Measurements from ENCODE around the gene CALHM3. TPM values are rescaled to one million over a fixed set of nuclear protein-coding genes. Genes with fewer than 3 reads are reported as not detected.
A peak's percentile ranks its signal among the peaks of the same experiment; 100 is the strongest.

The CALHM3 gene
- polyA plus RNA-seq, 1 donor from 2014 or later = not detected

GRCh38 chr10:103491729-103492364, 12.8 kb upstream of the CALHM3 start:
- Histone ChIP-seq H4K20me1 (ENCODE audit: insufficient read depth) (no peaks in the 10 kb centered on the region), H3F3A (ENCODE audit: insufficient read depth, low read length, poor library complexity, severe bottlenecking) (no peaks in the 10 kb centered on the region), H3K9me2 (ENCODE audit: insufficient read depth, low read length) (no peaks in the 10 kb centered on the region), H3K27ac (ENCODE audit: low read length) (peak overlapping the region; percentile 83), H3K9me3 (ENCODE audit: low read length) (no peaks in the 10 kb centered on the region), H3K27me3 (ENCODE audit: insufficient read depth, low read depth, low read length) (peaks cover 4% of the 10 kb centered on the region), H3K4me2 (ENCODE audit: low read length) (no peak overlapping the region), H2AFZ (ENCODE audit: low read depth, low read length) (no peak overlapping the region), H3K4me3 (ENCODE audit: low read length) (no peak overlapping the region), H3K79me2 (replicated peaks; ENCODE audit: insufficient read depth, low read length) (peaks cover 7% of the 10 kb centered on the region), H3K36me3 (ENCODE audit: insufficient read depth, low read length) (no peaks in the 10 kb centered on the region), H3K9ac (ENCODE audit: low read length) (peak overlapping the region; percentile 54)
- TF ChIP-seq RAD21 (conservative IDR thresholded peaks at IDR 0.05) = no peak
- TF ChIP-seq SMC3 (conservative IDR thresholded peaks at IDR 0.05; ENCODE audit: poor library complexity) = no peak
- TF ChIP-seq CTCF (IDR thresholded peaks at IDR 0.05; ENCODE audit: poor library complexity, severe bottlenecking) = no peak
- no peak for TF ChIP-seq EZH2 (IDR thresholded peaks at IDR 0.05; ENCODE audit: borderline replicate concordance, insufficient read depth, low read length, poor library complexity, severe bottlenecking)
- no peak for TF ChIP-seq TAF1 (IDR thresholded peaks at IDR 0.05; ENCODE audit: low read depth)
- TF ChIP-seq MXI1 (conservative IDR thresholded peaks at IDR 0.05; ENCODE audit: poor library complexity, severe bottlenecking) = no peak
- TF ChIP-seq EP300 (conservative IDR thresholded peaks at IDR 0.05; ENCODE audit: poor library complexity, severe bottlenecking) = no peak
- TF ChIP-seq REST (IDR thresholded peaks at IDR 0.05; ENCODE audit: borderline replicate concordance) = no peak

- Histone ChIP-seq H3K4me3 (ENCODE audit: low read length) (peak overlapping the region; percentile 47), H3K27ac (ENCODE audit: low read length) (peak overlapping the region; percentile 83), H3K79me2 (replicated peaks; ENCODE audit: insufficient read depth, low read length) (no peaks in the 10 kb centered on the region), H3K36me3 (ENCODE audit: insufficient read depth, low read length) (no peaks in the 10 kb centered on the region), H3K27me3 (ENCODE audit: insufficient read depth, low read depth, low read length) (peaks cover 4% of the 10 kb centered on the region), H3F3A (ENCODE audit: insufficient read depth, low read length, poor library complexity, severe bottlenecking) (no peaks in the 10 kb centered on the region), H3K4me2 (ENCODE audit: low read length) (no peak overlapping the region), H3K9ac (ENCODE audit: low read length) (peak overlapping the region; percentile 54), H4K20me1 (ENCODE audit: insufficient read depth) (no peaks in the 10 kb centered on the region), H3K9me3 (ENCODE audit: low read length) (no peaks in the 10 kb centered on the region), H2AFZ (ENCODE audit: low read depth, low read length) (no peak overlapping the region), H3K9me2 (ENCODE audit: insufficient read depth, low read length) (no peaks in the 10 kb centered on the region)
- TF ChIP-seq EZH2 (IDR thresholded peaks at IDR 0.05; ENCODE audit: borderline replicate concordance, insufficient read depth, low read length, poor library complexity, severe bottlenecking) = no peak
- no peak for TF ChIP-seq REST (IDR thresholded peaks at IDR 0.05; ENCODE audit: borderline replicate concordance)
- TF ChIP-seq POLR2AphosphoS5 (IDR thresholded peaks at IDR 0.05) = no peak
These were observed 11.9 kb upstream of the CALHM3 start for GRCh38 chr10:103490986-103491314.
